RWPE1 (cell line): ENCODE data around the gene ANKRD55.
A peak's percentile ranks its signal among the peaks of the same experiment; 100 is the strongest.

ENCODE experiments used
- CTCF ChIA-PET: fragments of 350-600 bp; sonication (Branson Sonifier 250); formaldehyde crosslinking; extraction: SDS; loops from one replicate; lab custom pipeline; 2021; lab: Yijun Ruan, JAX
- POLR2A ChIA-PET: fragments of 400-600 bp; formaldehyde crosslinking; extraction: SDS; loops from one replicate; lab custom pipeline; 2020; ENCODE audit warnings: antibody characterized with exemption; ENCODE audit not compliant: low non-redundant PET; lab: Yijun Ruan, JAX
- DNase-seq: peaks from one replicate; pipeline ENCODE4 v3.0.0; 2012; ENCODE audit warnings: low spot score
- H3K27ac ChIP-seq: fragments of 450-650 bp; 2 replicates; pipeline ENCODE4 v1.5.1; 2017
- CTCF ChIP-seq: fragments of 450-650 bp; conservative IDR thresholded peaks from 2 replicates; pipeline ENCODE4 v1.5.1; 2017; ENCODE audit warnings: low read depth, mild to moderate bottlenecking

The ANKRD55 gene

GRCh38 chr5:56185768-56186311 is 47.3 kb downstream of the ANKRD55 start:
- TF ChIP-seq CTCF: no peak
- ChIA-PET POLR2A (no interaction called here), CTCF (interaction anchor here (0.7 kb wide), 1 partner anchor 151 kb away, joined by 3 read pairs; no protein-coding TSS in a partner anchor)
- DNase-seq: no peak
- no peak overlapping the region for H3K27ac ChIP-seq

- TF ChIP-seq CTCF: no peak
- DNase-seq: peak; percentile 56
- POLR2A ChIA-PET: no interaction called here
- H3K27ac ChIP-seq: no peak overlapping the region
- CTCF ChIA-PET: no interaction called here
Observed at GRCh38 chr5:56183506-56183905, 49.6 kb downstream of the ANKRD55 start.

GRCh38 chr5:56179442-56179841 is 53.7 kb downstream of the ANKRD55 start:
- POLR2A ChIA-PET: no interaction called here
- DNase-seq: no peak
- TF ChIP-seq CTCF: no peak
- H3K27ac ChIP-seq: no peak overlapping the region
- CTCF ChIA-PET: no interaction called here

- no peak for TF ChIP-seq CTCF
- ChIA-PET POLR2A (no interaction called here), CTCF (no interaction called here)
- no peak overlapping the region for H3K27ac ChIP-seq
- no peak for DNase-seq
Observed at GRCh38 chr5:56178823-56179222, 54.3 kb downstream of the ANKRD55 start.

- no peak for TF ChIP-seq CTCF
- POLR2A ChIA-PET: no interaction called here
- CTCF ChIA-PET: interaction anchor here (0.6 to 0.7 kb wide), 2 partner anchors 203 to 228 kb away, joined by 3 read pairs; no protein-coding TSS in a partner anchor
- no peak overlapping the region for H3K27ac ChIP-seq
- no peak for DNase-seq
Observed at GRCh38 chr5:56176871-56177533, 56.1 kb downstream of the ANKRD55 start.

GRCh38 chr5:56176155-56176798 is 56.9 kb downstream of the ANKRD55 start:
- H3K27ac ChIP-seq: no peak overlapping the region
- no peak for TF ChIP-seq CTCF
- ChIA-PET CTCF (interaction anchor here (0.6 to 0.7 kb wide), 3 partner anchors 33 to 662 kb away, joined by 3 to 4 read pairs (median 3); no protein-coding TSS in a partner anchor), POLR2A (no interaction called here)
- no peak for DNase-seq
